GM12875 (cell line): Measurements from ENCODE around the gene TSHZ1.

Experiments used
- H3K4me3 ChIP-seq: one replicate; pipeline ENCODE4 v1.5.1; 2011; ENCODE audit warnings: low read depth, low read length, control low read depth
- CTCF ChIP-seq: IDR thresholded peaks from 2 replicates; pipeline ENCODE4 v1.5.1; 2011; ENCODE audit warnings: low read depth, mild to moderate bottlenecking, control low read depth, inconsistent platforms, low read length, moderate library complexity, borderline replicate concordance; ENCODE audit not compliant: insufficient read depth

The TSHZ1 gene

GRCh38 chr18:75209129-75209950 lies 1.3 kb upstream of the TSHZ1 start, which contains the start of gene PTGR3:
Gene PTGR3 (minus strand): TSS chr18:75209139. CDS start chr18:75209058, 81 bp downstream.
- TF ChIP-seq CTCF = no peak
- H3K4me3 ChIP-seq = peak within 1 kb of the TSS; percentile 66

GRCh38 chr18:75209951-75210258 lies 692 bp upstream of the TSHZ1 start:
- TF ChIP-seq CTCF = no peak
- peak overlapping the region; percentile 66 for H3K4me3 ChIP-seq

GRCh38 chr18:75211002-75211621 lies 515 bp downstream of the TSHZ1 start:
- no peak for TF ChIP-seq CTCF
- peak overlapping the region; percentile 88 for H3K4me3 ChIP-seq

GRCh38 chr18:75211626-75211952 lies 992 bp downstream of the TSHZ1 start:
- no peak for TF ChIP-seq CTCF
- H3K4me3 ChIP-seq = peak overlapping the region; percentile 88

GRCh38 chr18:75211953-75212750 lies 1.6 kb downstream of the TSHZ1 start:
- TF ChIP-seq CTCF = no peak
- peak overlapping the region; percentile 88 for H3K4me3 ChIP-seq

GRCh38 chr18:75212751-75213090 lies 2.1 kb downstream of the TSHZ1 start:
- H3K4me3 ChIP-seq = peak overlapping the region; percentile 88

More at GRCh38 chr18:75212751-75213090, 2.1 kb downstream of the TSHZ1 start:
- no peak for TF ChIP-seq CTCF
